IPS-NIHi7 (cell line): ENCODE measurements around the gene CNOT11.
"Not testable (repeated sequence)": the region's sequence is repeated elsewhere in the genome, so short reads cannot be mapped to it uniquely, and the experiment has no call there.

Experiments used
- DNase-seq: peaks from one replicate; pipeline ENCODE4 v3.0.0; 2012; ENCODE audit warnings: mixed read lengths; ENCODE audit errors: extremely low spot score

CNOT11 gene

GRCh38 chr2:101245468-101245867 is 7.2 kb upstream of the CNOT11 start:
- DNase-seq = not testable (repeated sequence)

DNA sequence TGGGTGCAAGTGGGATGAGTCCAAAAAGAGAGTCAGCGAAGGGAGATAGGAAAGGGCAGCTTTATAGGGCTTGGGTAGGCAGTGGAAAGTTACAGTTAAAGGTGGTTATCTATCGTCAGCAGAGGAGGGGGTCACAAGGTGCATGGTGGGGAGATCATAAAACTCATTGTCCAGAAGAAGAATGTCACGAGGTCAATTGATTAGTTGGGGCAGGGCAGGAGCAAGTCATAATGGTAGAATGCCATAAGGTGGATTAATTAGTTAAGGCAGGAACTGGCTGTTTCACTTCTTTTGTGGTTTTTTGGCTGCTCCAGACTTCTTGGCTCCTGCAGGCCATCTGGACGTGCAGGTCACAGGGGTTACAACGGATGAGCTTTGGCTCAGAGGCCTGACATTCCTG is 3.9 kb upstream of the CNOT11 start:
- DNase-seq = not testable (repeated sequence)

GRCh38 chr2:101249826-101250225 is 2.9 kb upstream of the CNOT11 start:
- no peak for DNase-seq

GRCh38 chr2:101251246-101251781 is 1.4 kb upstream of the CNOT11 start:
- DNase-seq = not testable (repeated sequence)

DNA sequence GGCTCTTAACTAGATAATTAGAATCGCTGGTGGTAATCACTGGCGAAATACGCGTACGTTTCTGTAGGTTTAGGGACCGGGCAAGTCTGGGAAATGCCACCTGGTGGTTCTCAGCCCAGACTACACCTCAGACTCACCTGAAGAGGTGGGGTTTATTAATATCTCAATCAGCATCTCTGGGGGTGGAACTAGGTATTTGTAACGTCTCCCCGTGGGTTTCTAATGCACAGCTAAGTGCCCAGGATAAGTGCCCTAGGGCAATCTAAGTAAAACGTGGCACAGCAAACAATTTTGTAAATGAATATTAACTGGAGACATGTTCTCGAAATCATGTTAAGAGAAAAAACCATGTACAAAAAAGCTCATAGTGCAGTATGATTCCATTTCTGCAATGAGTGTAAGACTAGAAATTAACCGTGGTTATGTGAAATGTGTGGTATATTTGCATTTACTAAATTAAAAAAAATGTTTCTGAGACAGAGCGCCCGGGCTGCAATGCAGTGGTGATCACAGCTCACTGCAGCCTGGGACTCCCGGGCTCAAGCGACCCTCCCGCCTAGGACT is 760 bp upstream of the CNOT11 start:
- DNase-seq = peak; percentile 46

DNA sequence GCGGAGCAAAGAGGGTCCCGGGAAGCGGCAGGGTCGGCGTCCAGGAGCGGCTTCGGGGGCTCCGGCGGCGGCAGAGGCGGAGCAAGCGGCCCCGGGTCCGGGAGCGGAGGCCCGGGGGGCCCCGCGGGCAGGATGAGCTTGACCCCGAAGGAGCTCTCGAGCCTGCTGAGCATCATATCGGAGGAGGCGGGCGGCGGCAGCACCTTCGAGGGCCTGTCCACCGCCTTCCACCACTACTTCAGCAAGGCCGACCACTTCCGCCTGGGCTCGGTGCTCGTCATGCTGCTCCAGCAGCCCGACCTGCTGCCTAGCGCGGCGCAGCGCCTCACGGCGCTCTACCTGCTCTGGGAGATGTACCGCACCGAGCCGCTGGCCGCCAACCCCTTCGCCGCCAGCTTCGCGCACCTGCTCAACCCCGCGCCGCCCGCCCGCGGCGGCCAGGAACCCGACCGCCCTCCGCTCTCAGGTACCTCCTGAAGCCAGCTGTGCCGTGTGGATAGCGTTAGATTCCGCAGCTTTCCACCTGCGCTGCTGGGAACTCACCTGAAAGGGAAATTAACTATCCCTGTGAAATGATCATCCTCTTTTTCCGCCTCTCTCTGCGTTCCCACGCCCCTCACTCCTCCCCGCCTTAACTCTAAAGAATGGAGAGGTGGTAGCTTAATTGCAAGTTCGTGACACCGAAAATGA is 472 bp downstream of the CNOT11 start:
- peak; percentile 50 for DNase-seq

GRCh38 chr2:101253703-101254450 is 1.2 kb downstream of the CNOT11 start:
- no peak for DNase-seq

DNA sequence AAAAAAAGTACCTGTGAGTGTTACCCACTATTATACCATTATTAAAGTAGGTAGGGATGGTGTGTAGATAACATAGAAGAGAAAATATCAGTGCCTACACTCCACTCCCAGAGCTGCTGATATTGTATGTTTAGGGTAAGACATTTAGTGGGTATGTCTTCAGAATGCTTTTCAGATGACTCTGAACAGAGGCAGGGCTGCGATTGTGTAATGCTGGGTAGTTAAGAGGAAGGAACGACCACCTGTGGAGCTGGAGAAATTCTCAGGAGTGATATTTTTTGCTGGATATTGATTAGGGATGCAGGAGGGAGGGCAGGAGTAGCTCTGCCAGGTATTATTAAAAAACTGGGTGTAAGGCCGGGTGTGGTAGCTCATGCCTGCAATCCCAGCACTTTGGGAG is 2.8 kb downstream of the CNOT11 start:
- no peak for DNase-seq

GRCh38 chr2:101256316-101256715 is 3.6 kb downstream of the CNOT11 start:
- DNase-seq = no peak

DNA sequence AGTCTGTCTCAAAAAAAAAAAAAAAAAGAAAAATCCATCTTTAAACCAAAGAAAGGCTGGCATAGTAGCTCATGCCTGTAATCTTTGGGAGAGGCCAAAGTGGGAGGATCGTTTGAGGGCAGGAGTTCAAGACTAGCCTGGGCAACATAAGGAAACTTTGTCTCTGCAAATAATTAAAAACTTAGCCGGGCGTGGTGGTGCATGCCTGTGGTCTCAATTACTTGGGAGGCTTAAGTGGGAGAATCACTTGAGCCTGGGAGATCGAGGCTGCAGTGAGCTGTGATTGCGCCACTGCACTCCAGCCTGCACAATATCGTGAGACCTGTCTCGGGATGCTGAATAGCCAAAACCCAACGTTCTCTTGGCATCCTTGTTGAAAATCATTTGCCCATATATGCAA is 6.1 kb downstream of the CNOT11 start:
- no peak for DNase-seq

GRCh38 chr2:101262142-101262541 is 9.5 kb downstream of the CNOT11 start:
- no peak for DNase-seq

GRCh38 chr2:101263377-101263800 is 10.7 kb downstream of the CNOT11 start:
- no peak for DNase-seq

- DNase-seq = no peak
These were observed 11.8 kb downstream of the CNOT11 start for GRCh38 chr2:101264360-101264939.

DNA sequence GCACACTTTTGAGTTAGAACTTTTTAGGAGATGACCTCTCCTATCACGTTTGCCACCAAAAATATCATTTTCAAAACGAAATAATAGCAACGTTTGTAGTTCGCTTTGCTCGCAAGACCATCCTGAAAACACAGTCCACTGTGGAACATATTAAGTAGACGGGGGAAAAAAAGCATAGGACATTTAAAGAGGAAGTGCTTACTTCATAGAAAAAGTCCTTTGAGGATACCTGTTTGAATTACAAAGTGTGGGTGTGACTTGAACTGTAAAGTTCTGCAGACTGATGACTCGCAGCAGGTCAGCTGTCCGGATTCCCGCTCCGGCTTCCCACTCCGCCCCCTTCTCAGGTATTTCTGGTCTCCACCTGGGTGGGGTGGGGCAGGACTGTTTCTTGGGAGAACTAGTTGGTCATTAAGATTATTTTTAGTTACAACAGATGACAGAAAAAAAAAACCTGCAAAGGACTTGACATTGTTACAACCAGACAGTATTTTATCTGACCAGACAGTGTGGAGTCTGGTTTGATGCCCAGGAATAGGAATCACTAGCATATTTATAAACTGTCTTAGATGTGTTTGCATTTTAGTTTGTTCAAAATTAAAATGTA is 13.3 kb downstream of the CNOT11 start:
- DNase-seq = peak; percentile 42

DNA sequence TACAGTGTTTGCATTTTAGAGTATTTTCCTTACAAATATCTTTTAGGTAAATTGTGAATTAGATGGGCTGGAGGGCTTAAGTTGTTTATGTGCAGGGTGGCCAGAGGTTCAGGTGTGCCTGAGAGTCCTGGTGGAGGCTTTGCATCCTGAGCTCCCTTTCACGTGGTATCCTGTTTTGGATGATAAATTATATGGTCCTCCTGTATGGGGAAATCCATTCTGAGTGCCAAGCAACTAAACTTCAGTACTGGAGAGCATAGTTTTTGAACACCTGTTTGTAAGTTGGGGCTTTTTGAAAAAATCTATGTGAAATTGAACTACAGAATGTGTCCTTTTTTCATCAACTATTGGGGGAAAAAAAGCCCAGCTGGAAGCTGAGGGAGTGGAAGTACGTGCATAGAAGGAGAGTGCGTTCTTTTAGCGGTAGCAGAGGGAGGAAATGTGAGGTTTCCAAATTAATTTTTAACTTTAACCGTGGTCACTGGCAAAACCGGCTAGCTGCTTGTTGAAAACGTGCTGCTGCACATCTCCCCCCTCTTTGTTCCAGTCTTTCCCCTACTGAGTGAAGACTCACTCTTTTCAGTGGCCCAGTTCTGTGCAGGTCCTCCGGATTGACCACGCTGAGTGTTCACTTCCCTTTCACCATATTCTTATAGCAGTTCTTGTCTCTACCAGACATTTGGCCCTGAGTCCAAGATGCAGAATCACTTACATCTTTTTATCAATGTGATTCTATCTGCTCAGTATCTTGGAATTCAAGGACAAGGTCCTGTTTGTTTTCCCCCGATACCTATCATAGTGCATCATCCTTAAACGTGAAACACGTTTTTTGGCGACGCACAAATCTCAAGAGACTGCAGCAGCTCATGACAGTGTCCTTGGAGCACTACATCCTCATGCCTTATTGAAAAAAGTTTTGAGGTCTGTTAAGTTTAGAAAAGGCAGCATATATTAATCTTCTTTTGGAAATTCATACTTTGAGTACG is 15.3 kb downstream of the CNOT11 start:
- no peak for DNase-seq

GRCh38 chr2:101270700-101271259 is 18.1 kb downstream of the CNOT11 start:
- no peak for DNase-seq

GRCh38 chr2:101272045-101272784 is 19.5 kb downstream of the CNOT11 start:
- DNase-seq = no peak

- peak; percentile 25 for DNase-seq
These were observed 20.4 kb downstream of the CNOT11 start for GRCh38 chr2:101273056-101273455.

- no peak for DNase-seq
These were observed 21.5 kb downstream of the CNOT11 start for GRCh38 chr2:101274142-101274541.

- DNase-seq = no peak
These were observed 24.4 kb downstream of the CNOT11 start for GRCh38 chr2:101277111-101277510.
